ENCODE data around the gene ADGRA1. TPM values are rescaled to one million over a fixed set of nuclear protein-coding genes. Genes with fewer than 3 reads are reported as not detected.

ADGRA1 gene
- polyA plus RNA-seq, 4 donors = 1.2 to 1.9 (median 1.5) TPM

GRCh38 chr10:133072720-133073390 lies 14.9 kb upstream of the ADGRA1 start:
- DNase-seq (ENCODE audit: low read depth in 4 of 4, low spot score in 3 of 4) = no peak

- no peak for DNase-seq (ENCODE audit: low read depth in 4 of 4, low spot score in 3 of 4)
These were observed 12.2 kb upstream of the ADGRA1 start for GRCh38 chr10:133075346-133076137.

- no peak for DNase-seq (ENCODE audit: low read depth in 4 of 4, low spot score in 3 of 4)
These were observed 11.3 kb upstream of the ADGRA1 start for GRCh38 chr10:133076274-133077038.

GRCh38 chr10:133079836-133080682 lies 7.7 kb upstream of the ADGRA1 start:
- DNase-seq (ENCODE audit: low read depth in 4 of 4, low spot score in 3 of 4) = no peak

- no peak for DNase-seq (ENCODE audit: low read depth in 4 of 4, low spot score in 3 of 4)
These were observed 7.1 kb upstream of the ADGRA1 start for GRCh38 chr10:133080683-133081040.

GRCh38 chr10:133081636-133082035 lies 6.1 kb upstream of the ADGRA1 start:
- no peak for DNase-seq (ENCODE audit: low read depth in 4 of 4, low spot score in 3 of 4)

GRCh38 chr10:133082685-133083421 lies 4.9 kb upstream of the ADGRA1 start:
- no peak for DNase-seq (ENCODE audit: low read depth in 4 of 4, low spot score in 3 of 4)

- DNase-seq (ENCODE audit: low read depth in 4 of 4, low spot score in 3 of 4) = no peak
These were observed 4.2 kb upstream of the ADGRA1 start for GRCh38 chr10:133083422-133084100.

GRCh38 chr10:133084491-133084890 lies 3.2 kb upstream of the ADGRA1 start:
- no peak for DNase-seq (ENCODE audit: low read depth in 4 of 4, low spot score in 3 of 4)

- DNase-seq (ENCODE audit: low read depth in 4 of 4, low spot score in 3 of 4) = no peak
These were observed 2.2 kb upstream of the ADGRA1 start for GRCh38 chr10:133085251-133086125.

GRCh38 chr10:133086247-133086646 lies 1.5 kb upstream of the ADGRA1 start:
- no peak for DNase-seq (ENCODE audit: low read depth in 4 of 4, low spot score in 3 of 4)

GRCh38 chr10:133087045-133087678 lies 562 bp upstream of the ADGRA1 start:
- DNase-seq (ENCODE audit: low read depth in 4 of 4, low spot score in 3 of 4) = no peak

- DNase-seq (ENCODE audit: low read depth in 4 of 4, low spot score in 3 of 4) = no peak
These were observed 643 bp downstream of the ADGRA1 start for GRCh38 chr10:133088179-133088955.

GRCh38 chr10:133088956-133089800 lies 1.5 kb downstream of the ADGRA1 start:
- no peak for DNase-seq (ENCODE audit: low read depth in 4 of 4, low spot score in 3 of 4)

GRCh38 chr10:133090101-133090500 lies 2.4 kb downstream of the ADGRA1 start:
- no peak for DNase-seq (ENCODE audit: low read depth in 4 of 4, low spot score in 3 of 4)

GRCh38 chr10:133090654-133091053 lies 2.9 kb downstream of the ADGRA1 start:
- DNase-seq (ENCODE audit: low read depth in 4 of 4, low spot score in 3 of 4) = no peak

Data from right renal pelvis (tissue), 4 donors.